Fibroblast of lung (primary cell): ENCODE results near the gene CIAPIN1.

Experiments used
- EZH2 ChIP-seq: IDR thresholded peaks from 2 replicates; pipeline ENCODE4 v1.5.1; 2012; ENCODE audit warnings: low read length, control low read depth, mild to moderate bottlenecking; ENCODE audit errors: missing control alignments
- TF ChIP-seq, protein P1 (sequence below), 2 donors: IDR thresholded peaks in 1 of 2; conservative IDR thresholded peaks in 1 of 2; 1 replicate in 1 of 2; 2 replicates in 1 of 2; pipeline ENCODE4 v1.5.1; 2011 to 2012; ENCODE audit warnings: low read length in 2 of 2, control low read depth in 1 of 2, inconsistent platforms in 1 of 2, low read depth in 1 of 2, mild to moderate bottlenecking in 1 of 2

DNA sequence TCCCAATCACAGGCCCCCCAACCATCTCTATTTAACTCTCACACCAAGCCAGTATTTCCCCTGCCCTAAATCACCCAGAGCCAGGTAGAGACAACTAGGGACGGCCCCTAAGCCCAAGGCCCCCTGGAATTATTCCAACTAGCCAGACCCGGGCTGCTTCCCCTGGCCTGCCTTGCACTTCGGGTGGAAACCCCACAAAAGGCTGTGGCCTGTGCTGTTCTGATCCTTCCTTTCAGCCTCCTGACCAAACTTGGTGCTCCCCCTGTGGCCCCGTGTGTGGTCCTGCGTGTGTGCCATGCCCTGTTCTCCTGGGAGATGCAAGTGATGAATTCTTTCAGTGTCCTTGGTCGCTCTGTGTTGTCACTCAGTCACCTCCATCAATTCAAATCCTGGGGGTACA, 27.7 kb downstream of the CIAPIN1 start:
- TF ChIP-seq, protein P1, sequence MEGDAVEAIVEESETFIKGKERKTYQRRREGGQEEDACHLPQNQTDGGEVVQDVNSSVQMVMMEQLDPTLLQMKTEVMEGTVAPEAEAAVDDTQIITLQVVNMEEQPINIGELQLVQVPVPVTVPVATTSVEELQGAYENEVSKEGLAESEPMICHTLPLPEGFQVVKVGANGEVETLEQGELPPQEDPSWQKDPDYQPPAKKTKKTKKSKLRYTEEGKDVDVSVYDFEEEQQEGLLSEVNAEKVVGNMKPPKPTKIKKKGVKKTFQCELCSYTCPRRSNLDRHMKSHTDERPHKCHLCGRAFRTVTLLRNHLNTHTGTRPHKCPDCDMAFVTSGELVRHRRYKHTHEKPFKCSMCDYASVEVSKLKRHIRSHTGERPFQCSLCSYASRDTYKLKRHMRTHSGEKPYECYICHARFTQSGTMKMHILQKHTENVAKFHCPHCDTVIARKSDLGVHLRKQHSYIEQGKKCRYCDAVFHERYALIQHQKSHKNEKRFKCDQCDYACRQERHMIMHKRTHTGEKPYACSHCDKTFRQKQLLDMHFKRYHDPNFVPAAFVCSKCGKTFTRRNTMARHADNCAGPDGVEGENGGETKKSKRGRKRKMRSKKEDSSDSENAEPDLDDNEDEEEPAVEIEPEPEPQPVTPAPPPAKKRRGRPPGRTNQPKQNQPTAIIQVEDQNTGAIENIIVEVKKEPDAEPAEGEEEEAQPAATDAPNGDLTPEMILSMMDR (conservative IDR thresholded peaks at IDR 0.05 in 1 of 2, IDR thresholded peaks at IDR 0.05 in 1 of 2; ENCODE audit: low read depth in 1 of 2, low read length in 2 of 2): no peak
- TF ChIP-seq EZH2: no peak
